Measurements from ENCODE around the gene C5orf58.

Gene C5orf58

DNA sequence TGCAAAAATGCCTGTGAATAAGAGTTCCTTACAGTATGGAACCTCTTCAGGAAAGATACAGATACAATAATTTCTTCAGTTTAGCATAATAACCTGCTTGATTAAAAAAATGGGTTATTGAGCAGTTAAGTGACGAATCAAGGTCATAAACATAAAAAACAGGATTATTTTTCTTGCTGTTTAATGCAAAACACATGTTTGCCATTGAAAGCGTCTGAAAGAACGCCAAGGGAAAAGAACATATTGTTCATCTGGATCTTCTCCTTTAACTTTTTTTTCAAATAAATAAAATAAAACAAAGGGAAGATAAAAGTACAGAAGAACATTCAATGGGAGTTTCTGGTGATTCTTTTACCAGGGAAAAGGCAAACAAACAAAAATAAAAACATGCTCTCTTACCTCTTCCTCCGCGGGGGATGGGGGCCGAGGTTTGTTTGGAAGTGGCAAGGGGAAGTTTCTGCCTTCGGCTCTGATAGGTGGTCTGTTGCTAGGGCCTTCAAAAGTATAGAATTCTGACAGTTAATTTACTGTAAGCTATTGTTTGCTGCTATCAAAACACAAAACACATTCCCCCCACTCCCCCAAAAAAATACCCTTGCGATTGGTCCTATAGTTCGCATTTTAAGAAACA, 20.1 kb downstream of the C5orf58 start:
- DNase-seq (ENCODE audit: extremely low read depth in 1 of 2, low read depth in 1 of 2) = no peak

DNA sequence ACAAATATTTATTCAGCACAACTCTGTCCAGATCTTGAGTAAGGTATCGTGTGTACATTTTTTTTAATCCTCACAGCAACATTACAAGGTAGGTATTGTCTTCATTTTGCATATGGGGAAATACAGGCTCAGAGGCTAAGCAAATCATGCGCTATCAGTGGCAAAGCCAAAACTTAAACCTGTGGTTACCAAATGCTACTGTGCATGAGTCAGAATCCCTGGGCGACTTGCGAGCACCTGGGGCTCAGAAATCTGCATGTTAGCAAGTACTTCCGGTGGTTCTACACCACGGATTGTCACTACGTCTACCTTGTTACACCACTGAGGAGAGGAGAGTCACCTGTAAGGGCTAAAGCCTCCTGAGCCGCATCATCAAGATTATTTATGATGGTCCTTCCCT, 21.3 kb downstream of the C5orf58 start:
- DNase-seq (ENCODE audit: extremely low read depth in 1 of 2, low read depth in 1 of 2) = no peak

DNA sequence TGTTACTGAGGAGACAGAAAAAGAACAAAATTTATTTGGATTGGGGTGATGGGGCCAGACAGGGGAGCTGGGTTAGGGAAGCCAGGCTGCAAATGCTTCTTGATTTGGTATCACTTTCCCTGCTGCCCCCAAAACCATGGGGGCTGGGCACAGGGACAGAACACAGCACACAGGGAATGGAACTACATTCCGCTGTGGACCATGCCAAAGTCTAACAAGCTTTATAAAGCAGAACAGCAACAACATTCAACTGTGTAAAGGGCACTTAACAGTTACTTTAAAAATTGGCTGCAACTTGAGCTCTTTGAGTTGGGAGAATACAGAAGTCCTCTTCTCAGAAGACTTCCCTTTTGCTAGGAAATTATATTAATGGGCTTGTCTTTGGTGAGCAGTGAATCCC, 23.8 kb downstream of the C5orf58 start:
- DNase-seq (ENCODE audit: extremely low read depth in 1 of 2, low read depth in 1 of 2) = no peak

DNA sequence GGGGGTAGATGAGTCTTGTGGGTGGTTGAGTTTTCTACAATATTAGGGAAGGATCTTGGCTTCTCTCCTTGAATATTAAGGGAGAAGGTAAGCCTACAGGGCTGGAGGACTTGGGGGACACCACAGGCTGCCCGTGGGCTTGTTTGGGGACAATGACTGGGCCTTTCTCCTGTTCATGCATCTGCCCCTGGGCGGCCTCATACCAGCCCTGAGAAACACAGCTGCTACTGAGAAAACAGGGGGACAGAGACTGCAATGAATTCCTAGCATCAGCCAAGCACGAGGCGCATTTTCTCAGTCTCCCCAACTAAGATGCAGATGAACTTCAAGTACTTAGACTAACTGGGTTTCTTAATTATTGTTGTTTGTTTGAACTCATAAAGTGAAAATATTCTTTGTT, 24.6 kb downstream of the C5orf58 start:
- no peak for DNase-seq (ENCODE audit: extremely low read depth in 1 of 2, low read depth in 1 of 2)

DNA sequence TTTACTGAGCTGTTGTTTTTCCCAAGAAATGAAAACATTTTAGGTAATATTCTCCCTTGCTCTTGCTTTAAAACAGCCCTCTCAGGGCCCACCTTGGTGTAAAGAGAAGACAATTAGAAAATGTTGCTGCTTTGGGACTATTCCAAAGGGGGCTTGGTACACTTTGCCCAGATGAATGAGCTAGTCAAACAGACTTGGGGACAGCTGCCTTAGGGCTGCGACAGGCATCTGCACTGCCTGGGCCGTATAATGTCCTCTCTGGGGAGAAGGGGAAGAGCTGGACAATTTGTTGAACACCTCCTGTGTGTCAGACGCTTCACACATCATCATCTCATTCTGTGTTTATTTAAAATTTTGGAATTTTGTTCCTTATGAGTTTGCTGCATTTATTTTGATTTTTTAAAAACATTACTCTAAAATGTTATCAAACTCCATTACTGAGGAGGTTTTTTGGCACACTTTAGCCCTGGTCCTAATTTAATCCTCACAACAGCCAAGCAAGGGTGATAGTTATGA, 28.8 kb downstream of the C5orf58 start:
- no peak for DNase-seq (ENCODE audit: extremely low read depth in 1 of 2, low read depth in 1 of 2)

DNA sequence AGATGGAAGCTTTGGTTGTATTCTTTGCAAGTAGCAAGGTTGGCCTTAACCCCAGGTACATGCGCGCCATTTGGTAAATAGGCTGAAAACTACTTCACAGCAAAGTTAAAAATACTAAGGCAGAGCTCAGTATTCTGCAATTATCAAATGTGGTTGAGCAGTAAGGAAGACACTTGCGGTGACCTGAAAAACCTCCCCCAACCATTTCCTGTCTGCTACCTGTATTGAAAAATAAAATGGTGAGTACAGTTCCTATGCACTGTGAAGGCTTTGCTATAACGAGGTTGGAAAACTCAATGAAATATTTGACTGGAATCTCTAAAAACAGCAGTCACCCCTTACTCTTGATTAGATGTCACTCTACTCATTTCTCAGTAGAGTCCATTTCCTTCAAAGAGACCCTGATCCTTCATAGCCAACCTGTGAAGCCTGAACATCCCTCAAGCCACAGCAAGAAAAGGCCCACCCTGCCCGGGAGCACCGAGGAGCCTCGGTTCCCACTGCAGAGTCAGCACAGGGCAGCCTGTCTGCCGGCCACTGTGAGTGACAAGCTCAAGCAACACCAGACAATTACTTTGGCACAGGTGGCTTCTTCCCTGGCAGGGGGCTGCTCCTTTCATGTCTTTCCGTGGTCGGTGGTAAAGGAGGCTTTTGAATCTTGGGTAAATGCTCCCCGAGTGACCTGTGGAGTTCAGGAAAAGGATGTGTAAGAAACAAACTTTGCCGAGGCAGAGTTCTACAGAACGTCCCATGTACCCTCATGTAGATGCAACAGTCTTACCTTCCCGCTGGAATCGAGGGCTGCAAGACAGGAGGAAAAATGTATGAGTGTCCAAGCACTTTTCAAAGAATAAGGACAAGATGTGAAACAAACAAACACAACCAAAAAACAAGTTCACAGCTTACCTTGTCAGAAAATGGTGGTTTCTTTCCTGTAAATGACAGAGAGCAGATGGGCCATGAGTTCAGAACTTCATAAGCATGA, 29.6 kb downstream of the C5orf58 start:
- DNase-seq (ENCODE audit: extremely low read depth in 1 of 2, low read depth in 1 of 2) = no peak

DNA sequence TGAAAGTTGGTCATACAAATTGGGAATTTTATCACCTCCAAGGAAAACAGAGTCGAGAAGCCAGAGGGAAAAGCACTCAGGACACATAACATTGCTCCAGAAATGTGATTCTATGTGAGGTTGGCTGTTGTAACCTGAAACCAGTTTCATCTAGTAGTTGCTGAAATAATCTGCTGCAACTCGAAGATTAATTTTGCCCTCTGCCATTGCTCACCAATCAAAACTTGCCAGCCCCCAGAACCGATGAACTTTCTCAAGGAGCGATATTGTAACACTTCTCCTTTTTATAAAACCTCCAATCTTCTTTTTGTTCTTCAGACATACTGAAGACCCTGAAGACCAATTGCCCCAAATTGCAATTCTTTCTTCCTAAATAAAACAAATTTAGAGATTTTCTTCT, 31.1 kb downstream of the C5orf58 start:
- DNase-seq (ENCODE audit: extremely low read depth in 1 of 2, low read depth in 1 of 2) = no peak

DNA sequence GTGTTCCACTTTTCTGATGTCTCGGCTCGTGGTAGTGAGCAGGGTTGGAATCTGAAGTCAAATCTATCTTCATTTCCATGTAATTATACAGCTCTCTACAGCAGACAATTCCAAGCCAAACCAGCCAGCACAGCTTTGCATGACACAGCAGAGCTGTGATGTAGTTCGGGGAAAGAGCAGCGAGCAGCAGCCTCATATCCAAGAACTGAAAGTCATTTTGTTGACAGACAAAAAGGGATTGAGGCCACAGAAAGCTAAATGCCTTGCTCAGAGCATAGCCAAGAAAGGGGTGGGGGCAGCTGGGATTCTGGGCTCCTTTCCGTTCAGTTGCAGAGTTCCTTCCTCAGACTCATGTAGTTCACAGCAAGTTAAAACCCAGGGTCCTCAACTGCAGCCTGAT, 32.7 kb downstream of the C5orf58 start:
- DNase-seq (ENCODE audit: extremely low read depth in 1 of 2, low read depth in 1 of 2) = no peak

DNA sequence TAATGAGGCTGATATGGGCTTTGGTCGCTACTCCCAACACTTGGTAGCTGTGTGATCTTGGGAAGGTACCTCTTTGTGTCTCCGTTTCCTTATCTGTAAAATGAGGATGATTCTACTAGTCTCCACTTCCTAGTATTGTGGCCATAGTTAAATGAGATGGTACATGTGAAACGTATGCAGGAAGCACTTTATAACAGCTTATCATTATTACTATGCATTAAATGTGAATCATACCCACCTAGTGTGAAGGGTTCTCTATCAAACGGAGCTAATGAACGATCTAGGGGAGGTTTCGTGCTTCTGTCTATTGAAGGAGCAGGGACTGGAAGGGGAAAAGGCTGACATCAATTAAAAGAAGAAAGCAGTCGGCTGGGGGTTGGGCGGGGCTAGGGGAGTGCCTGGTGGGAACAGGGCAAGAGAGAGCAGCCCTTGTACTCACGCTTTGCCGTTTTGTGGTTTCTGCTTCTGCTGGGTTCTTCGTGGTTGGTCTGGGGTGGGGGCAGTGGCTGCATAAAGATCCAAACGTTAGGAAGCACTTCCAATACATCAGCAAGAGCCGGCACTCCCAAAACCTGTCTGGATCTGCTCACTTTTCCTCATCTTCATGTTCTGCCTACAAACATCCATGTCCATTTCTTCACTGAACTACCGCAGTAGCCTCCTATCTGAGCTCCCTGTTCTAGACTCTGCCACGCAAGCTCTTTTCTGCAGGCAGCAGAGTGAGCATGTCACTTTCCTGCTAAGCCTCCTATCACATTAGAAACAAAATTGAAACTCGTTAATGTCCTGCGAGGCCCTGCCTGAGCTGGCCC, 34.0 kb downstream of the C5orf58 start:
- DNase-seq (ENCODE audit: extremely low read depth in 1 of 2, low read depth in 1 of 2) = no peak

DNA sequence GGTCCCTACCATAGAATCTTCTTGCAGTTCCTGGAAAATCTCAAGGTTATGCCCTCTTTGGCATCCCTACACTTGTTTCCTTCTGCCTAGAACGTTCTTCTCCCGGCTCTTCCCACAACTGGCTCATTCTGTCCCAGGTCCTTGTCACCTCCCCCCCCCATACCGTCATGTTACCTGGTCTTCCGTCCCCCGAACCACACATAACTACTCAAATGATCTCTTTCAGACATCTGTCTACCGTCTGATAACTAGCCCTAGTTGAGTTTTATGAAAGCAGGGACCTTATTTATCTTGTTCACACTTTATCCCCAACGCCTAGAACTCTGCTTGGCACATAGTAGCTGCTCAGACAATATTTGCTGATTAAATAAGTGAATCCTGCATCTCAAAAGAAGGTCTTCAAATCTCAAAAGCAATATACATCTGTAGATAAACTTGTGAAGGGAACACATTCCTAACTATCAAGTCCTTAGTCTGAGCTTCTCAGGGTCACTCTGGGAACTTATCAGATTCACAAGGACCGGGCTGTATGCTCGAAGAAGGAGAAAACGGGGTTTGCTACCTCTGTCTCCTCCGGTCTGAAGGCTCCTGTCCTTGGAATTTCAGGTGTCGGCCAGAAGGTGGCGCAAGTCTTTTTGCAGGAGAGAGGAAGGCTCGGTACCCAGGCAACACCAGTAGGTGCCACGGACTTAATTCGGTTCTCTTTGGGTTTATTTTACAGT, 34.8 kb downstream of the C5orf58 start:
- DNase-seq (ENCODE audit: extremely low read depth in 1 of 2, low read depth in 1 of 2) = peak in 1 of 2 donors; percentile 71

DNA sequence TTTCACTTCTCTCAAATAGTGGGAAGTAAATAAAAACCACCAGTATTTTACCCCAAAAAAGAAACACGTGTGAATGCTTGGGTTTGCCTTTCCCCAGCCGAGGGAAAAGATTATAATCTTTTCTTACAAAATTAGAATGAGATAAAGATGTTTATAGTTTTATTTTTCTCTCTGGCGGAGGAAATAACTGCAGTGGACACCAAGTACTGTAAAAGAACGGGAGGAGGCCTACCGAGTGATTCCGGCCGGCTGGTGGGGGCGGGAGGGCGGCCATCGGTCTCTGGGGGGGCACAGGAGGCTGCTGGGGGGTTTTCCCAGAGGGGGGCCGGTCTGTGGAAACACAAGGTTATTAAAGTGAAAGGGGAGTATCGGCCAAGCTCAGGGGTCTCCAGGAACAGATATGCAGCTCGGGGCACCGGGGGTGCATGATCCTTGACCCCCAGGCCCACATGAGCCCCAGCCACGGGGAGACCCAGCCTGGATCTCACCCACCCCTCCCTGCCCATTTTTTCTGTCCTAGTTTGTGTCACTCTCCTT, 35.4 kb downstream of the C5orf58 start:
- no peak for DNase-seq (ENCODE audit: extremely low read depth in 1 of 2, low read depth in 1 of 2)

DNA sequence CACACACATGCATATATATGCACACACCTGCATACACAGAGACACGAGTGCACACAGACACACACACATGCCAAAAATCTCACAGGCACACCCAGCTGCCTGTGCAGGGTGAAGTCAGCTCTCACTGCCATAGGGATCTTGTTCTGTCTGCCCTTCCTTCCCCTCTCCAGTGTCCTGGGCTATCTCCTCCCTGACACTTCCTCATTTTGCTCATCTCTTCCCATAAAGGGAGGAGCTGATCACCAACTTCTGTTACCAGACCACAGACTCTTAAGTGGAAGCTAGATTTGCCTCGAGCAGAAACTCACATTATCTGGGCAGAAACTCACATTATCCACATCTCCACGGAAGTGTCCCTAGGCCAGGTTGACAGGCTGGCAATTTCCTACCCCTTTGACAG, 36.1 kb downstream of the C5orf58 start:
- DNase-seq (ENCODE audit: extremely low read depth in 1 of 2, low read depth in 1 of 2) = no peak

DNA sequence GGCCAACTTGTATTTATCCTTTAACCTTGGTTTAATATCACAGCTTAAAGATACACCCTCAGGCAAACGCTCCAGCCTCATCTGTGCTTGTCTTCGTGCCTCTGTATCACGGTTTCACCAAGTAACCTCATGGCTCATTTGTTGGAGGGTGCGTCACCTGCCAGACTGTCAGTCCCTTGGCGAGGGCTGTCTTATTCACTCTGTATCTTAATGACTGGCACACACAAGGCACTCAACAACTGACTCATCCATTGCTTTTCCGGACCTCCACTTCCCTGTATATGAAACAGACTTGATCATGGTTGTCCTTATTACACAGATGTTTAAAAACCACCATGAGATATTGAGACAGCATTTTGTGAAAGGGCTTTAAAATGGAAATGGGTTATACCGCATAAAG, 36.8 kb downstream of the C5orf58 start:
- peak in 1 of 2 donors; percentile 73 for DNase-seq (ENCODE audit: extremely low read depth in 1 of 2, low read depth in 1 of 2)

DNA sequence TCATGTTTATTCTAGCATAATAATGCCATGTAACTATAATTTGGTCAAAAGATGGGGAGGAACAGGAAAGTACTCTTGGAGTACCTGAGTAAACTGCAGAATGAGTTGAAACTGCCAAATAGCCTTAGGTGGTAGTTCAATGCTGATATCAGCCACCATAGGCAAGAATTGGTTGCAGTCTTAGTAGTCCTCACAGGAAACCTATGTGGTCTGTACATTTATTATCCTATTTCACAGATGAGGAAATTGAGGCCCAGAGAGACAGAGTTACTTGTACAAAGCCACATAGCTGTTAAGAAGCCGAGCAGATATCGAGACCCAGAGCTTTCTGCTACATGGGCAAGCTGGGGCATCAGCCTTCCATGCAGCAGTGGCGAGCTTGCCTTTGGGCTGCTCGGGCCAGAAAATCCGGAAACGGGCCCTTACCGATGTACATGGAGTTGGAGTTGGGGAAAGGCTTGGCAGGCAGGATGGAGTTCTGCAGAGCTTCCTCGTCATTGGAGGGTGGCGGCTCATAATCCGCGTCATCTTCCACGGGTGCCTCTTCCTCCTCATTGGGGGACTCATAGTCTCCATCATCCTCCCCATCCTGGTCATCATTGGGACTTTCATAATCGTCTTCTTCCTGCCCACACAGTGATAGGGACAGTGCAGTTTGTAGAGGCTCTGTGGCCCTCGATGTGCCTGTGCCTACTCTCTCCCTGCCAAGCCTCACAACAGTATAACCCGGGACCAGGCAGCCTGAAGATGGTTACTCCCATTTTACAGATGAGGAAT, 37.7 kb downstream of the C5orf58 start:
- DNase-seq (ENCODE audit: extremely low read depth in 1 of 2, low read depth in 1 of 2) = no peak

DNA sequence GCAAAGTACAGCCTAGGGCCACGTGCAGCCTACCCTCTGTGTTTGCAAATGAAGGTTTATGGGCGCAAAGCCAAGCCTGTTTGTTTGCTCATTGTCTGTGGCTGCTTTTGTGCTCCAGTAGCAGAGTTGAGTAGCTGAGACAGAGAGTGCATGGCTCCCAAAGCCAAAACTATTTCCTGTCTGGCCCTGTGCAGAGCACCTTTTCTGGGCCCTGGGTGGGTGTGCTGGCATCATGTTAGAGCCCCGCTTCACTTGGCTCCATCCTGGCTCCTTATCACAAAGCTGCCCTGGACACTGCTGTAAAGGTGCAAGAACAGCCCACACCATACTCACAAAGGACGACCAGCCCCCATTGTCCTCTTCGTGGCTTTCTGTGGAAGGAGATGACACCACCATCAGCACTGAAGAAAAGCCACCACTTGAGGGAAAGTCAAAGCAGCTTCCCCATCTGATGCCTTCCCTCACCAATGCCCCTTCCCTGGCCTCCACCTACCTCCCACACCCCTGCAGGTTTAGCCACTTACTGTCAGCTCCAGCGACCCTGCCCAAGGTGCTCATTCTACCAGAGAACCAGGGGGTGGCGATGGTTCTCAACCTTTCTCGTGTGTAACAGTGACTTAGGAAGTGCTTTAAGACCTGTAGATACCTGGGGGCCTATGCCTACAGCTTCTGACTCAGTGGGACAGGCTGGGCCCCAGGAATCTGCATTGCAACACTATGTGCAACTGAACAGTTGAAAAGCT, 41.4 kb downstream of the C5orf58 start:
- peak in 1 of 2 donors; percentile 65 for DNase-seq (ENCODE audit: extremely low read depth in 1 of 2, low read depth in 1 of 2)

DNA sequence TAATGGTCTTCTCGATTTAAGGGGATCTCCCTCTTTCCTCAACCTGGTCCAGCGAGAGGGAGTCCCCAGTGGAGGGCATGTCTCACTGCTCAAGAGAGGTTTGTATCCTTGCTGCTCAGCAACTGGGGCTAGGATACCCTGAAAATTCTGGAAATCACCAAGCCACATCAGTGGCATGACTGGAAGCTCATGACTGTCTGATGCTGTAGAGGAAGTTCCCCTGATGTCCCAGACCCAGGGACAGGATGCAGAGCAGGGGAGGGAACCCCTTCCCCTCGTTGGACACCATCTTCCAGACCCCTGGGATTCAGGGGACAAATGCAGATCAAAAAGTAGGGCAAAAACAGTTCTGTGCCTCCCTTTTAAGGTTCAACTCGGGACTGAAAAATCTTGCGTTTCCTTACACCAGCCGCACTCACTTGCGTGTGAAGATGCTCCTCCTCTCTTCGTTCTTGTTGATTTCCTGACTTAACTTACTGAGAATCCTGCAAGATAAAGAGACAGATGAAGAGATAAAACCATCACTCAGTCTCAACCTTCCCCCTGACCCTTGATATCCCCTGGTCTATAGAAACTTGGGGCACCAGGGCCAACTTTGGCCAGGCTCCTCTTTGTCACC, 42.7 kb downstream of the C5orf58 start:
- no peak for DNase-seq (ENCODE audit: extremely low read depth in 1 of 2, low read depth in 1 of 2)

DNA sequence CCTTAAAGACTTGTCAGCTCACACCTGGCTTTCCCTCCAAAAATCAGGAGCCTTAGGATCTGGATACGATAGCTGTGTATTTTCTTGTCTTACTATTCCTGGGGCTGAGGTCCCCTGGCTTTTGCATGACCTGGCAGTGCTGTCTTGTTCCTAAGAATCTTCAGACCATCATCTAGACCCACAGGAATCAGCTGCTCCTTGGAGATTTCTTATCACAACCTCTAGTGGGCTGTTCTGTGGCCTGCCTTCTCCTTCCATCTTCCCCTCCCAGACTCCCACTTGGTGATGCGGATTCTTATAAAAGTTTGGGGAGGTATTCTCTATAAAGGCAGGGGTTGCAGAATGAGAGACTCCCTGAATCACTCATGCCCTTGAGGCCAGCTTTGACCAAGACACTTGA, 43.4 kb downstream of the C5orf58 start:
- no peak for DNase-seq (ENCODE audit: extremely low read depth in 1 of 2, low read depth in 1 of 2)

DNA sequence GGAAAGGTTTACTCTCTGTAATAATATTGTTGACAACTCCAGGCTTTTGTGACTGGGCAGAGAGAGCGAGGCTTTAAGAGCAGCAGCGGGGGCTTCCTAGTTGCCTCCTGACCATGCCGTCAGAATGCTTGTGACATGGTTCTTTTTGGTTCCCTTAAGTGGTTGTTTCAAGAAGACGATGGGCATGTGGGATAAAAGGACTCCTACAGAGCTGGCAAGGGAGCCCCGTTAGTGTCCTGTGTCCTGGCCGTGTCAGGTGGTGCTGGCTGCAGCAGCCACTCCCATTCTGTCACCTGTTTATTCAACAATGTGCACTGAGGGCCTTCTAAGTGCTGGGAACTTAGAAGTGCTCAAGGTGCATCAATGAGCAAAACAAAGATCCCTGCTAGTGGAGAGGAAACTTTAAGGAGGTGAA, 45.1 kb downstream of the C5orf58 start:
- no peak for DNase-seq (ENCODE audit: extremely low read depth in 1 of 2, low read depth in 1 of 2)
